HG02759 (cell line): ENCODE data around the gene MPRIP.

Experiments
- ATAC-seq: cut with Tn5 transposase; IDR thresholded peaks from one replicate; pipeline ENCODE4 v1.9.1; 2021; ENCODE audit warnings: mild to moderate bottlenecking, moderate library complexity; ENCODE audit not compliant: unreplicated experiment

Gene MPRIP

DNA sequence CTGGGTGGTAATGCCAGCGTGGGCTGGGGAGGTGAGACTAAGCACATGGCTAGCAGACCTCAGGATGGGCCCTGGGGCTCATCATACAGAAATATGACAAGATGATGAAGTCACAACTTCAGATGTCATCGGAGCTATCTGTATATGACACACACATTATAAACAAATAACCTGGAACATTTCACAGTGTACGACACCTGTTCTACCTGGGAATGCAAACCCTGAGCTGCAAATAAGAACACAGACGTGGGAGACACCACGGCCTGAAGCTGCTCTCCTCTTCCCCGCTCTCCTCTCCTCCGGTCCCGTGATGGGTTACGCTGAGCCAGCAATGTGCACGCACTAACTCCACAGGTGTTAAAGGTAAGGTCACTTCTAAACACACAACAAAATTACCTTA, 159.0 kb downstream of the MPRIP start:
- no peak for ATAC-seq

DNA sequence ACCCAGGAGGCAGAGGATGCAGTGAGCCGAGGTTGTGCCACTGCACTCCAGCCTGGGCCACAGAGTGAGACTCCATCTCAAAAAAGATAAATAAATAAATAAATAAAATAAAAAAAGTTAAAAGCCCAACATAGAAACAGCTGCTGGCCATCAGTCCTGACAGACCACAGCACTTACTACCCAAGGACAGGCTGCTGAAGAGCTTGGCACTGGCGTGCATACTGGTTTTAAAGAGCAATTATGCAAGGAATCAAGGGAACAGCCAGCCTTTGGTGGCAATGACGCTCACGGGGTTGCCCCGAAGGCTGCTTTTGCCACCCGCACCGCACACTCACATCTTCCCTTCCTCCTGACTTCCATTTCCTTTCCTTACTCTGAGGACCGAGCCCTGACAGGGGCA, 159.7 kb downstream of the MPRIP start:
- ATAC-seq, result no peak

DNA sequence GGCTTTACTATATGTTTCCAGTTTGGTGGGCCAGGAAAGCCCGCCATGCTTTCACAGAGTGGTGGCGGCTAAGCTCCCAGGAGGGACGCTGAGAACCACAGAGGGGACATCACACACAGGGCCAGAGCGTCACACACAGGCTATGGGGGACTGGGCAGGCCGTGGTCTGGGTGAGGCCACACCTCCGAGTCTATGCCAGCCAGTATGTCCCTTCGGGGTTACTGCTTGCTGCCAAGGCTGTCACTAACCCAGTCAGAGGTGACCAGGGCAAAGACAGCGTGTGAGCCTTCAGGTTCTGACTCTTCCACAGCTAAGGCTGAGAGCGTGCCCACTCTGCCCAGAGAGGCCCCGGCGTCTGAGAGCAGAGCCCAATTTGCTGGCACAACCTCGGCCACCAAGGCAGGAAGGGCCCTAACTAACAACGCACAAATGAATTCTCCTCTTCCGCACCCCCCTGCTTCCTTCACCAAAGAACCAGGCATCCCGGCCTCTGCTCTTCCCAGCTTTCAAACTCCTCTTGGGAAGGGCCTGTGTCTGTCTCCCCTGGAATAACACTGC, 161.0 kb downstream of the MPRIP start:
- no peak for ATAC-seq

DNA sequence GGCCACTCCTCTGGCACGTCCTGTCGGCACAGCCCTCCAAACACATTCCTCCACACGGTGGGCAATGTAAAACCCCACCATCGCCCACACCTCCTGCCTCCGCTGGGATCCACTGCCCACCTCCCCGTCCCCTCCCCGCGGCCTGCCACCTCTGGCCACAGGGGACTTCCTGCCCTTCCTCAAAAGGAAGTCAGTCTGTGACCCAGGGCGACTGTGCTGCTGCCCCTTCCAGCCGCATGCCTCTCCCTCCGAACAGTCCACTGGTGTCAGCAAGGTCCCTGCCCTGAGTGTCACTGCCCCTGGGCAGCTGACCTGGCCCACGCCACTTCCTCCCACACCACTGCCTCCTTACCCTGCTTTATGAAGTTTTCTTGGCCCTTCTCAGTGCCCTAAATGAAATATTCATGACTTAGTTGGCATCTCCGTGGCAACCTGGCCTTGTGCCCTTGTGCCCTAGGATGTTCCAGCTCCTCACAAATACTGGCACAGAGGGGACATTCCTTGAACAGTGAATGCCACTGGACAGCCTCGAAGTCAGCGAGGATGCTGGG, 161.9 kb downstream of the MPRIP start:
- ATAC-seq, result no peak

DNA sequence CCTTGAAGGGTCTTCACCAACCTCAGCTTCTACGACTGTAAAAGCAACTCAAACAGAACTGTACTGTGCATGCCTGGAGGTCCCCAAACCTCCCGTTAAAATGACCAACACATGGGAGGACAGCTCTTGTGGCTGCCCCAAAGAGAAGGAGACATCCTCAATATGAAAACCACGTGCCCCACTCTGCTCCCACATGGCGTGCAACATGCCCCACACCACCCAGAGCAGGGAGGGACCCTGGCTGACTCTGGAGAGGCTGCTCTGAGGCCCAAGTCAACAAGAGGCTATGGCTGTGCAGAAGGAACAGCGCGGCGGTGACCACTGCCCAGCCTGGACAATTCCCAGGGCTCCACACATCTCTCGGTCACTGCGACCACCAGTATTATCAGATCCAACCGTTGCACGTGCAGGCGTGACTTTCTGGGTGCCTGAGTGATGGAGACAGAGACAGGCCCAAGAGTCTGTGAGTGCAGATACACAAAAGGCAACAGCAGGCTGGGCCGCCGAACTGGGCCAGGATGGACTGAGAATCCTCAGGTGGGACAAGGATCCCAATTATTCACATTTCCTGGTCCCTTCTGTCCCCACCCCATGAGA, 162.5 kb downstream of the MPRIP start:
- ATAC-seq, result no peak

DNA sequence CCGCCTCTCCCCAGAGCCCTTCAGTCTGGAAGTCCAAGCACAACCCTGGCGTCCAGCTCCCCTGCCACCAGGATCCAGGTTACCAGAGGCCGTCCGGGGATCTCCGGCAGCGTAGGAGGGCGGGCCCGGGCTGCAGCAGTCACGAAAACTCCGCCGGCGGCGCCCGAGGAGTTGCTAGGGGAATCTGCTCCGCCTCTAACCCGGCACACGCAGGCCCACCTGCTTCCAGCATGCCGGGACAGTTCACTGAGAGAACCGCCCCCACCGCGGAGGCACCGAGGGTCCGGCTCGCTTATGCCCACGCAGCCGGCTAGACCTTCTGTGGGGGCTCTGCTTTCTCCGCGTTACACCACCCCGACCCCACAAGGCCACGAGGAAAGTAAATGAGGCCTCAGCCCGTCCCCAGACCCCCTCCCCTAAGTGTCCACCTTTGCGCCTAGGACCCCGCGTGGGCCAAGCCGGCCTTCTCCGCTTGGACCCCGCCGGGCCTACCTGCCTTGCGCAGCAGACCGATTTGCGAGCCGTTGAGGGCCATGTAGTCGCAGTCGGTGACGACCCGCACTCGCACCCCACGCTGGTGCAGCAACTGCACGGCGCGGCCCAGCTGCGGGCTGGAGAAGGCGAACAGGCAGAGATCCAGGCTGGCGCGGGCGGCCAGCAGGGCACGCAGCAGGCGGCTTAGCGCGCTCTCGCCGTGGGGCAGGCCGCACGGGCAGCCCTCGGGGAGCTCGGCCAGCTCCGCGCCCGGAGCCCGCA, 163.3 kb downstream of the MPRIP start:
- ATAC-seq, result peak; percentile 49

GRCh38 chr17:17206124-17206912, 164.1 kb downstream of the MPRIP start, which contains the start of gene PLD6:
TSS of gene PLD6 (minus strand) at chr17:17206333. CDS start at chr17:17206286, 47 bp downstream.
- ATAC-seq, result peak; percentile 68

- ATAC-seq, result no peak
Observed at GRCh38 chr17:17206913-17207335, 164.7 kb downstream of the MPRIP start.

DNA sequence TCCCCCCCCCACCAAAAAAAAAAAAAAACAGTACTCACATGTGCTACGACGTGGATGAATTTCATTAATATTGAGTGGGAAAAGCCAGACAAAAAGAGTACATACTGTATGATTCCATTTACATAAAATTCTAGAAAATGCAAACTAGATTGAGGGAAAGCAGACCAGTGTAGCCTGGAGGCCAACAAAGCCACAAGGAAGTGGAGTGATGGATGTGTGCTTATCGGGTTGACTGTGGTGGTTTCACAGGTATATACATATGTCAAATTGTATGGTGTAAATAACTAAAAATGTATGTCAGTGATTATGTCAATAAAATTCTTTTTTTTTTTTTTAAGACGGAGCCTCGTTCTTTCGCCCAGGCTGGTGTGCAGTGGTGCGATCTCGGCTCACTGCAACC, 165.7 kb downstream of the MPRIP start:
- no peak for ATAC-seq

GRCh38 chr17:17213775-17214174, 171.5 kb downstream of the MPRIP start:
- no peak for ATAC-seq

GRCh38 chr17:17214646-17215436, 172.6 kb downstream of the MPRIP start:
- no peak for ATAC-seq

DNA sequence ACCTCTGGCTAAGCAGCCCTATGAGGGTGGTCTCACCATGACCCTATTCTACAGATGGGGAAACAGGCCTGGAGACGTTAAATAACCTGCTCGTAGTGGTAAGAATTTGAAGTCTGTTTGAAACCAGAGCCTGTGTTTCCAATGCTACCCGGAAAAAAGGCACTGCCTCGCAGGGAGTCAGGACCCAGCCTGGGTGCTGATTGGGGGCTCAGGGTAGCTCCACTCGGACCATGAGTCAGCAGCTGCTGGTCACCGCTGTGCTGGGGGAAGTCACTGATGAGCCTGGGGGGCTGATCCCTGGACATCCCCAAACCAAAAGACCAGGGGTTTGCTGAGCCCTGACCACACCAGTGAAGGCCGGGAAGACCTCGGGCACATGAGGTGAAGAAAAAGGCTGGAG, 173.3 kb downstream of the MPRIP start:
- no peak for ATAC-seq

GRCh38 chr17:17216236-17216635, 174.0 kb downstream of the MPRIP start:
- no peak for ATAC-seq

DNA sequence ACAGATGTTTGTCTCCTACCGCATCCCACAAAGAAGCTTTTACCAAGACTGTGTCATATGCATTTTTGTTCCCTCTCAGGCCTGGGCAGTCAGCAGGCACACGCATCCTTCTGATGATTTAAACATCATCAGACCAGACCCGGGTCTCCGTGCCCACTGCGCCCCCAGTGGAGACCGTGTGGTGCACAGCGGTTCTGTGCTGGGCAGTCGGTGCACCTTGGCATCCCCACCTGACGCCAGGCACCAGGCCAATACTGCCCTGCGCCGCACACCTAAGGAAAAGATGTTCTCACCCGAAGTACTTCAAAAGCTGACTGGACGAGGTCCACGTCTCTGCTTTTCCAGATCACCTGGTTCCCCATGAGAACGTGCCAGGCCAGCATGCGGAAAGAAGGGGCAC, 174.5 kb downstream of the MPRIP start:
- no peak for ATAC-seq

DNA sequence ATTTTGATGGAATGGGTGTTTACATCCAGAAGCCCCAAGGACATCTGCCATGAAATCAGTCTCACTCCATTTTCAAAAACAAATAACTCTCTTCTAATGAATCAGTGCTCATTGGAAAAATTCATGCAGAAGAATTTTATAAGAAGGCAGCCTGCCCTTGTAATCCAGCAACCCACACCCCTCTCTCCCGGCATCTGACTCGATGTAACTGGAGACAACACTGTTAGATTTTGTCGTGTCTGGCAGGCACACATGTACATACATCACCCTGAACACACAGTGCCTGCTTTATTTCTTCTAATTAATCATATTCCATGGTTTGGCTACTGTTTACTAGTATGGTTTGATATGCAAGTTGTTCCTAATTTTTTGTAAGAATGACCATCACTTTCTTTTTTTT, 175.7 kb downstream of the MPRIP start:
- ATAC-seq, result no peak

- ATAC-seq, result no peak
Observed at GRCh38 chr17:17220529-17220928, 178.3 kb downstream of the MPRIP start.

- no peak for ATAC-seq
Observed at GRCh38 chr17:17221329-17221728, 179.1 kb downstream of the MPRIP start.

DNA sequence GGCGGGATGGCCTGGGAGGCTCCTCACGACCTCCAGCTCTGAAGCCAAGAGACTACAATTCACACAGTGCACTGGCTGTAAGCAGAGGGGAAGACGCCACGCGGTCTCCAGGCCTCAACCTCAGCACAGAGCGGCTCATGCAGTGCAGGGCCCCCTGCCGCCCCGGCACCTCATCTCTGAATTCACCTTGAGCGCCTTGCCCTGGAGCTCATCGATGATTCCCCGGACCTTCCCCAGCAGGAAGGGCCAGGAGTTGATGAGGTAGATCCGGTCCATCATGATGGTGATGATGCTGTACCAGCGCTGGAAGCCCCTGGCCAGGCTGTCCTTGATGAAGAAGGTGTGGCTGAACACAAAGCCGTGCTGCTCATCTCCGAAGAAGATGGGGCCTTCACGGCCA, 181.5 kb downstream of the MPRIP start:
- ATAC-seq, result no peak

DNA sequence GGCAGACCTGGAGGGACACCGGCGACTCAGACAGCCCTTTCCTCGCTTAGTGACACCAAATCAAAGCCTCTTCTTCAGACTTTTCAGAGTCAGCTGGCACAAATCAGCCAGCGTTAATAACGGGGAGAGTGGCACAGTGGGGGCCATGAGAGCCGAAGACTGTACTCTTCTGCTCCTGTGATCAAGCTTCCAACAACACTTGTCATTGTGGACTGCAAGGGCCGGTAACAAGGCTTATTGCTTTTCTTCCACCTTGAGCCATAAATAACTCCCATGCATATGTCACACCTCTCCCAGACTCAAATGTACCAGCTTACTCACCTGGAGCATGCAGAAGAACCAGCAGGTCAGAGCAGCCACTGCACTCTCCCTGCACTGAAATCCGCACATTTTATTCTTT, 181.9 kb downstream of the MPRIP start:
- no peak for ATAC-seq

DNA sequence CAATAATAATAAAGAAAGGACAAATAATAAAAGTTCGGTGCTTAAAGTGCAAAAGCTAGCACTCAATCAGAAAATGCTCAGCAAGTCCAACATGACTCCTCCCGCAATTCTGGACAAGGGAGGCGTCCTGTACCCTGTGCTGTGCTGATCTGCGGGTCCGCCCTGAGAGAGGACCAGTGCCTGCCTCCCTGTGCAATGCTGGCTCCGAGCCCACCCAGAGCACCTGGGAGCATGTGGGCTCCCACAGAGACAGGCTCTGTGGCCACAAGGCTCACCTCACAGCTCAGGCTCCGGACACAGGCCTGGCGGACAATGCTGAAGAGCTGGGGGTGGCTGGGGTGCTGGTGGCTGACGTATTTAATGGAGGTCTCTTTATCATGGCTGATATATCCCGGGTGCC, 183.6 kb downstream of the MPRIP start:
- no peak for ATAC-seq
